ENCODE results near the gene COTL1. TPM values are rescaled to one million over a fixed set of nuclear protein-coding genes. Genes with fewer than 3 reads are reported as not detected.

The COTL1 gene
- total RNA-seq (2012; rRNA removed): 279 and 447 TPM in 2 replicates

DNA sequence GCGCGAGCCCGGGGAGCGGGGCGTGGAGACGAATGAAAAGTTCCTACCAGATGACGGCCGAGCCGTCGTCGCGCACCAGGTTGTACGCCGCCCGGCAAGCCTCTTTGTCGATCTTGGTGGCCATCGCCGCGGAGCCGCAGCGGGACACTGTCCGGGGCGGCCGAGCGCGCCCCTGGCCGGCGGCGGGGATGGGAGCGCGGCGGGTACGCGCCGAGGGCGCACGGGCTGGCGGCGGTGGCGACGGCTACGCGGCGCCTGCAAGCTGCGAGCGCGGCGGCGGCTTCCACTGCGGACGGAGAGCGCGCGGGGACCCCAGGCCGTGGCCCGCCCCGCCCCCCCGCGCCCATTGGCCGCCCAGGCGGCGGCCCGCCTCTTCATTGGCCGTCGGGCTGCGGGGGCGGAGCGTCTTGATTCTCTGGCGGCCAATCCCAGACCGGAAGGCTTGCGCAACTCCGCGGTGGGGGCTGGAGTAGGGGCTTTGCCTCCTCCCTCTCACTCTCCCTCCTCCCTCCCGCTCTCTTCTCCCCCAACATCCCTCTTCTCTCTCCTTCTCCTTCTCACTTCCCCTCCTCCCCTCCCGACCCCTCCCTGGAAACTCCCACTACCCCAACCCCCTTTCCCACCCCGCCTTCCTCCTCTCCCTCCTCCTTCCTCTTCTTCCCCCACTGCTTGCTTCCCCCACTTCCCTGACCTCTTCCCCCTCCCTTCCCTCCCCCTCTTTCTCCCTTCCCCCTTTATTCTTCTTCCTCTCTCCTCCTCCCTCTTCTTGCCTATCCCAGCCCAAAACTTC lies at the start of gene COTL1:
Gene COTL1 (minus strand): TSS at position 288 of the 790 bp plus-strand sequence. CDS start 164 bp downstream, at position 124.
- Histone ChIP-seq H3K9me3 (replicated peaks; ENCODE audit: low read length) (no peaks in the 10 kb centered on the region), H3K9ac (ENCODE audit: low read depth, low read length) (peak within 1 kb of the TSS; percentile 82), H3K4me2 (ENCODE audit: low read length) (peak within 1 kb of the TSS; percentile 94), H3K4me3 (ENCODE audit: low read length) (peak within 1 kb of the TSS; percentile 89), H3K4me1 (ENCODE audit: control insufficient read depth, insufficient read depth, low read length) (peaks cover 29% of the 10 kb centered on the region), H3K36me3 (ENCODE audit: insufficient read depth, low read length) (peaks cover 29% of the 10 kb centered on the region), H3K27me3 (ENCODE audit: control insufficient read depth, insufficient read depth, low read length) (no peaks in the 10 kb centered on the region)

DNA sequence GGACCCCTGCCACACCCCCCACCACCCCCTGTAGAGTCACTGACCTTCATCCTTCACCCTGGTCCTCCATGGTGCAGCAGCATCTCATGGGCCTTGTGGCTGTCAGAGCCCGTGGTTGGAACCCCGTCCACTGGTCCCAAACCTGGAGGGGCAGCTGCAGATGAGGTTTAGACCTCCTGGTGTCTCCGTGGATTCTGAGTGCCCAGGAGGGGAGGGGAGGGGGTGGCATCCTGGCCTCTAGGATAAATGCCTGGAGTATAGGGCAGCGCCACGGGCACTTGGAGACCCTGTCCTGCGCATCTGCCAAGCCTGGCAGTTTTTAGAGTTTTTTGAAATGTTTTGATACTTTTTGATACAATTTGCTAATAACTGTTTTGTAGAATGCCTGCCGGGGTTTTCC lies 48.0 kb upstream of the COTL1 start:
- Histone ChIP-seq H3K27me3 (ENCODE audit: control insufficient read depth, insufficient read depth, low read length) (no peaks in the 10 kb centered on the region), H3K4me1 (ENCODE audit: control insufficient read depth, insufficient read depth, low read length) (no peaks in the 10 kb centered on the region), H3K9me3 (replicated peaks; ENCODE audit: low read length) (no peaks in the 10 kb centered on the region), H3K4me3 (ENCODE audit: low read length) (no peak overlapping the region), H3K36me3 (ENCODE audit: insufficient read depth, low read length) (peaks cover 44% of the 10 kb centered on the region), H3K9ac (ENCODE audit: low read depth, low read length) (no peak overlapping the region), H3K4me2 (ENCODE audit: low read length) (no peak overlapping the region)

- no peaks in the 10 kb centered on the region for H3K27me3 ChIP-seq (ENCODE audit: control insufficient read depth, insufficient read depth, low read length)
- no peak overlapping the region for H3K4me2 ChIP-seq (ENCODE audit: low read length)
- no peak overlapping the region for H3K4me3 ChIP-seq (ENCODE audit: low read length)
- H3K4me1 ChIP-seq (ENCODE audit: control insufficient read depth, insufficient read depth, low read length): no peaks in the 10 kb centered on the region
- H3K9ac ChIP-seq (ENCODE audit: low read depth, low read length): no peak overlapping the region
- no peaks in the 10 kb centered on the region for H3K9me3 ChIP-seq (replicated peaks; ENCODE audit: low read length)
- peaks cover 46% of the 10 kb centered on the region for H3K36me3 ChIP-seq (ENCODE audit: insufficient read depth, low read length)
These were observed 47.5 kb upstream of the COTL1 start for GRCh38 chr16:84665359-84665758.

DNA sequence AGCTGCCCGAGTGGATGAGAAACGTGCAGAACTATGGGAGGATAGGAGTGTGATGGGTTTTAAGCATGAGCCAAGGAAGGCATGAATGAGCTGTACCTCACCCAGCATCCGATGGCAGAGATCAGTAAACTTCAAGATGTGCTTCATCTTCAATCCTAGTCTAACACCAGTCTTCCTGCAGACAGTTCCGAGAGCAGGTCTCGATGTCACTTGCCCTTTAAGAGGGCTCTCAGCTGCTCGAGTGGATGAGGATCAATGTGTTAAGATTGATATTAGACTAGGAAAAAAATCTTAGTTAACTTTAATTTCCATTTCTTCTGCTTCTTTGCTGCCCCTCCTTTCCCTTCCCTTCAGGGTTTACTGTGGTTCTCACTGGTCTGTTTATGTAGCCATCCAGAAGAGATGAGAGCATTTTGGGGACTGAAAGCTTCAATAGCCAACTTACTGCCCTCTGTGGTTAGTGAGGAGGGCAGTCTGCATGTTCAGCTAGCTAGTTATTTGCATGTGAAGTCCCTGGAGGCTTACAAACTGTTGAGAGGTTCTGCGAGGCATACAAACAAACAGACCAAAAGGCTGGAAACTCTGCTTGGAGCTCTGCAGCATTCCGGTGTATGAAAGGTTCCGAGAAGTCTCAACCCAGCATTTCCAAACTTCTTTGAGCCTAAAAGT lies 45.7 kb upstream of the COTL1 start:
- no peak overlapping the region for H3K9ac ChIP-seq (ENCODE audit: low read depth, low read length)
- no peaks in the 10 kb centered on the region for H3K9me3 ChIP-seq (replicated peaks; ENCODE audit: low read length)
- H3K4me2 ChIP-seq (ENCODE audit: low read length): no peak overlapping the region
- H3K36me3 ChIP-seq (ENCODE audit: insufficient read depth, low read length): peaks cover 59% of the 10 kb centered on the region
- no peak overlapping the region for H3K4me3 ChIP-seq (ENCODE audit: low read length)
- H3K4me1 ChIP-seq (ENCODE audit: control insufficient read depth, insufficient read depth, low read length): no peaks in the 10 kb centered on the region
- H3K27me3 ChIP-seq (ENCODE audit: control insufficient read depth, insufficient read depth, low read length): no peaks in the 10 kb centered on the region

DNA sequence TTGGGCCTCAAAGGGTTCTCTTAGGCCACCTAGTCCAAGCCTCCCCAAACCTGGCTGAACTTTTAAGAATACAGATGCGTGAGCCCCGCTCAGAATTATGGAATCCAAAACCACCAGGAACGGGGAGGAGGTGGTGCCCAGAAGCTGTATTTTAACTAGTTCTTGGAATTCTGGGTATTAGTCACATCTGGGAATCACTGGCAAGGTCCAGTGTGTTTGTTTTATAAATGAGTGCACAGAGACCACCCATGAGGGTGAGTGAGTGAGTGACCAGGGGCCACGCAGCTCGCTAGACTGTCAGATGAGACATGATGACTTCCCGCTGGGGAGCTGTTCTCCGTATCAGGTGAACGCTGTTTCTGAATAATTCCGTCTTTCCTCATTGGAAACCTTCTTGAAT lies 44.6 kb upstream of the COTL1 start:
- H3K36me3 ChIP-seq (ENCODE audit: insufficient read depth, low read length): peaks cover 69% of the 10 kb centered on the region
- H3K9ac ChIP-seq (ENCODE audit: low read depth, low read length): no peak overlapping the region
- no peak overlapping the region for H3K4me2 ChIP-seq (ENCODE audit: low read length)
- H3K9me3 ChIP-seq (replicated peaks; ENCODE audit: low read length): no peaks in the 10 kb centered on the region
- H3K4me3 ChIP-seq (ENCODE audit: low read length): no peak overlapping the region
- H3K27me3 ChIP-seq (ENCODE audit: control insufficient read depth, insufficient read depth, low read length): no peaks in the 10 kb centered on the region
- H3K4me1 ChIP-seq (ENCODE audit: control insufficient read depth, insufficient read depth, low read length): no peaks in the 10 kb centered on the region

DNA sequence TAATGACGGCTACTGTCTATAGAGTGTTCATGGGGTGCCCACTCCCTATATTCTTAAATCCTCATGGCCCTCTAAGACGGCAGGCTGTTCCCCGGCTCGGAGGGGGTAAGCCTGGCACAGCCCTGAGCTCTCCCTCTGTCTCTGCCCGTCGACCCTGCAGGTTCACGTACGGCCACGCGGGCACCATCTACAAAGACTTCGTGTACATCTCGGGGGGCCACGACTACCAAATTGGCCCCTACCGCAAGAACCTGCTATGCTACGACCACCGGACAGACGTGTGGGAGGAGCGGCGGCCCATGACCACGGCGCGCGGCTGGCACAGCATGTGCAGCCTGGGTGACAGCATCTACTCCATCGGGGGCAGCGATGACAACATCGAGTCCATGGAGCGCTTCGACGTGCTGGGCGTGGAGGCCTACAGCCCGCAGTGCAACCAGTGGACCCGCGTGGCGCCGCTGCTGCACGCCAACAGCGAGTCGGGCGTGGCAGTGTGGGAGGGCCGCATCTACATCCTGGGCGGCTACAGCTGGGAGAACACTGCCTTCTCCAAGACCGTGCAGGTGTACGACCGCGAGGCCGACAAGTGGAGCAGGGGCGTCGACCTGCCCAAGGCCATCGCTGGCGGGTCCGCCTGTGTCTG lies 43.7 kb upstream of the COTL1 start:
- Histone ChIP-seq H3K36me3 (ENCODE audit: insufficient read depth, low read length) (peaks cover 77% of the 10 kb centered on the region), H3K4me2 (ENCODE audit: low read length) (no peak overlapping the region), H3K9ac (ENCODE audit: low read depth, low read length) (no peak overlapping the region), H3K4me1 (ENCODE audit: control insufficient read depth, insufficient read depth, low read length) (no peaks in the 10 kb centered on the region), H3K27me3 (ENCODE audit: control insufficient read depth, insufficient read depth, low read length) (no peaks in the 10 kb centered on the region), H3K4me3 (ENCODE audit: low read length) (no peak overlapping the region), H3K9me3 (replicated peaks; ENCODE audit: low read length) (no peaks in the 10 kb centered on the region)

- Histone ChIP-seq H3K4me3 (ENCODE audit: low read length) (no peak overlapping the region), H3K36me3 (ENCODE audit: insufficient read depth, low read length) (peaks cover 75% of the 10 kb centered on the region), H3K27me3 (ENCODE audit: control insufficient read depth, insufficient read depth, low read length) (no peaks in the 10 kb centered on the region), H3K9me3 (replicated peaks; ENCODE audit: low read length) (no peaks in the 10 kb centered on the region), H3K4me2 (ENCODE audit: low read length) (no peak overlapping the region), H3K9ac (ENCODE audit: low read depth, low read length) (no peak overlapping the region), H3K4me1 (ENCODE audit: control insufficient read depth, insufficient read depth, low read length) (no peaks in the 10 kb centered on the region)
These were observed 43.1 kb upstream of the COTL1 start for GRCh38 chr16:84660973-84661372.

DNA sequence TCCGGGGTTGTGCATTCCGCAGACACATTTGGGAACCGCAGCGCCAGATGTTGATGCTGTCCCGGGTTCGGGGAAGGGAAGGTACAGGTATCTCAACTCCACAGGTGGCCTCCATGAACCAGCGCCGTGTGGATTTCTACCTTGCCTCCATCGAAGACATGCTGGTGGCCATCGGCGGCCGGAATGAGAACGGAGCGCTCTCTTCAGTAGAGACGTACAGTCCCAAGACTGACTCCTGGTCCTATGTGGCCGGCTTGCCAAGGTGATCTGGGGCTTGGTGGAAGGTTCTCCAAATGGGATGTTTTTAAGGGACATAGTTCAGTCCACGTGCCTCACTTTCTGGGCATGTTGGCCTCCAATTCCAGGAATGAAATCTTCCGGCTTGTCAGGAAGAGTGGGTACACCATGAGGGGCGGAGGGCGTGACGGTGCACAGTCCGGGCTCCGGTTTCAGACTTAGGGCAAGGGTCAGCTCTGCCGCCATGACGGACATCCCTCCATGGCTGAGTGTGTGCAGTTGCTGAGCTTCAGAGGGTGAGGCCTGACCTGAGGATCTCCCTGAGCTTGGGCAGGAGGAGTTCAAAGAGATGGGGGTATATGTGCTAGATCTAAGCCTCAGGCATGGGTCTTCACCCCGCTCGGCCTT lies 41.9 kb upstream of the COTL1 start:
- no peaks in the 10 kb centered on the region for H3K27me3 ChIP-seq (ENCODE audit: control insufficient read depth, insufficient read depth, low read length)
- H3K36me3 ChIP-seq (ENCODE audit: insufficient read depth, low read length): peaks cover 69% of the 10 kb centered on the region
- no peaks in the 10 kb centered on the region for H3K9me3 ChIP-seq (replicated peaks; ENCODE audit: low read length)
- H3K4me2 ChIP-seq (ENCODE audit: low read length): no peak overlapping the region
- H3K9ac ChIP-seq (ENCODE audit: low read depth, low read length): no peak overlapping the region
- H3K4me3 ChIP-seq (ENCODE audit: low read length): no peak overlapping the region
- H3K4me1 ChIP-seq (ENCODE audit: control insufficient read depth, insufficient read depth, low read length): no peaks in the 10 kb centered on the region

GRCh38 chr16:84658690-84659089 lies 40.8 kb upstream of the COTL1 start:
- Histone ChIP-seq H3K4me3 (ENCODE audit: low read length) (no peak overlapping the region), H3K4me1 (ENCODE audit: control insufficient read depth, insufficient read depth, low read length) (no peaks in the 10 kb centered on the region), H3K4me2 (ENCODE audit: low read length) (no peak overlapping the region), H3K27me3 (ENCODE audit: control insufficient read depth, insufficient read depth, low read length) (no peaks in the 10 kb centered on the region), H3K9ac (ENCODE audit: low read depth, low read length) (no peak overlapping the region), H3K36me3 (ENCODE audit: insufficient read depth, low read length) (peaks cover 58% of the 10 kb centered on the region), H3K9me3 (replicated peaks; ENCODE audit: low read length) (no peaks in the 10 kb centered on the region)

DNA sequence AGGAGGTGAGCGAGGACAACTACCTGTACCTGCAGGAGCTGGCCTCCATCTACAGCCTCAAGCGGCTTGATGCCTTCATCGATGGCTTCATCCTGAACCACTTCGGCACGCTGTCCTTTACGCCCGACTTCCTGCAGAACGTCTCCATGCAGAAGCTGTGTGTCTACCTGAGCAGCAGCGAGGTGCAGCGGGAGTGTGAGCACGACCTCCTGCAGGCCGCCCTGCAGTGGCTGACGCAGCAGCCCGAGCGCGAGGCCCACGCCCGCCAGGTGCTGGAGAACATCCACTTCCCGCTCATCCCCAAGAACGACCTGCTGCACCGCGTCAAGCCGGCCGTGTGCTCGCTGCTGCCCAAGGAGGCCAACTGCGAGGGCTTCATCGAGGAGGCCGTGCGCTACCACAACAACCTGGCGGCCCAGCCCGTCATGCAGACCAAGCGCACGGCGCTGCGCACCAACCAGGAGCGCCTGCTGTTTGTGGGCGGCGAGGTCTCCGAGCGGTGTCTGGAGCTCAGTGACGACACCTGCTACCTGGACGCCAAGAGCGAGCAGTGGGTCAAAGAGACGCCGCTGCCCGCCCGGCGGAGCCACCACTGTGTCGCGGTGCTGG lies 39.5 kb upstream of the COTL1 start:
- H3K27me3 ChIP-seq (ENCODE audit: control insufficient read depth, insufficient read depth, low read length): no peaks in the 10 kb centered on the region
- H3K9me3 ChIP-seq (replicated peaks; ENCODE audit: low read length): no peaks in the 10 kb centered on the region
- peaks cover 56% of the 10 kb centered on the region for H3K36me3 ChIP-seq (ENCODE audit: insufficient read depth, low read length)
- H3K4me3 ChIP-seq (ENCODE audit: low read length): no peak overlapping the region
- H3K4me1 ChIP-seq (ENCODE audit: control insufficient read depth, insufficient read depth, low read length): no peaks in the 10 kb centered on the region
- H3K4me2 ChIP-seq (ENCODE audit: low read length): no peak overlapping the region
- no peak overlapping the region for H3K9ac ChIP-seq (ENCODE audit: low read depth, low read length)

- no peaks in the 10 kb centered on the region for H3K9me3 ChIP-seq (replicated peaks; ENCODE audit: low read length)
- H3K9ac ChIP-seq (ENCODE audit: low read depth, low read length): no peak overlapping the region
- H3K4me1 ChIP-seq (ENCODE audit: control insufficient read depth, insufficient read depth, low read length): no peaks in the 10 kb centered on the region
- no peaks in the 10 kb centered on the region for H3K27me3 ChIP-seq (ENCODE audit: control insufficient read depth, insufficient read depth, low read length)
- H3K4me2 ChIP-seq (ENCODE audit: low read length): no peak overlapping the region
- H3K4me3 ChIP-seq (ENCODE audit: low read length): no peak overlapping the region
- H3K36me3 ChIP-seq (ENCODE audit: insufficient read depth, low read length): peaks cover 54% of the 10 kb centered on the region
These were observed 38.8 kb upstream of the COTL1 start for GRCh38 chr16:84656649-84657048.
